ENCODE measurements around the gene MZF1. TPM values are rescaled to one million over a fixed set of nuclear protein-coding genes. Genes with fewer than 3 reads are reported as not detected.

Gene MZF1
- total RNA-seq, 2 experiments from 2014 or later = 13.3 to 14.4 TPM

- H3K9me3 Mint-ChIP-seq = no peaks in the 10 kb centered on the region
- intact Hi-C loops (cut with micrococcal nuclease) = no loop called here
- no peak overlapping the region for H3K4me3 Mint-ChIP-seq
- POLR2A ChIA-PET = interaction anchor here (1.2 kb wide), 1 partner anchor 10 kb away, joined by 5 read pairs; the partner anchor contains the start of gene UBE2M
- peaks cover 18% of the 10 kb centered on the region for H3K4me1 Mint-ChIP-seq (ENCODE audit: low read depth)
- H3K36me3 Mint-ChIP-seq = peaks cover 7% of the 10 kb centered on the region
- CTCF ChIA-PET = no interaction called here
- DNase-seq = no peak
- H3K27ac Mint-ChIP-seq = peak overlapping the region; percentile 64
- no peaks in the 10 kb centered on the region for H3K27me3 Mint-ChIP-seq
Observed at GRCh38 chr19:58568453-58569130, 4.5 kb downstream of the MZF1 start.

DNA sequence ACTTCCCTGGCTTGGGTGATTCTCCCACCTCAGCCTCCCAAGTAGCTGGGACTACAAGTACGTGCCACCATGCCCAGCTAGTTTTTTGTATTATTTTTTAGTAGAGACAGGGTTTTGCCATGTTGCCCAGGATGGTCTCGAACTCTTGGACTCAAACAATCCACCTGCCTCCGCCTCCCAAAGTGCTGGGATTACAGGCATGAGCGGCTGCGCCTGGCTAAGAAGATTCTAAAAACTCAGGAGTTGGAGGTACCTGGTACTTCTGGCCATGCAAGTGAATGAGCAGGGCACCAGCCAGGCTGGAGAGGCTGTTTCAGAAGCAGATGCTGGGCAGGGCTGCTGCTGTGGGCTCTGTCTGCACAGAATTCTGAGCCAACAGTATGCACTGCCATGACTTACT lies 6.1 kb downstream of the MZF1 start:
- DNase-seq = no peak
- intact Hi-C loops (cut with micrococcal nuclease) = no loop called here
- Mint-ChIP-seq H3K36me3 (peaks cover 8% of the 10 kb centered on the region), H3K4me1 (ENCODE audit: low read depth) (peaks cover 21% of the 10 kb centered on the region), H3K27ac (no peak overlapping the region), H3K9me3 (no peaks in the 10 kb centered on the region), H3K4me3 (no peak overlapping the region), H3K27me3 (no peaks in the 10 kb centered on the region)
- ChIA-PET POLR2A (no interaction called here), CTCF (no interaction called here)

DNA sequence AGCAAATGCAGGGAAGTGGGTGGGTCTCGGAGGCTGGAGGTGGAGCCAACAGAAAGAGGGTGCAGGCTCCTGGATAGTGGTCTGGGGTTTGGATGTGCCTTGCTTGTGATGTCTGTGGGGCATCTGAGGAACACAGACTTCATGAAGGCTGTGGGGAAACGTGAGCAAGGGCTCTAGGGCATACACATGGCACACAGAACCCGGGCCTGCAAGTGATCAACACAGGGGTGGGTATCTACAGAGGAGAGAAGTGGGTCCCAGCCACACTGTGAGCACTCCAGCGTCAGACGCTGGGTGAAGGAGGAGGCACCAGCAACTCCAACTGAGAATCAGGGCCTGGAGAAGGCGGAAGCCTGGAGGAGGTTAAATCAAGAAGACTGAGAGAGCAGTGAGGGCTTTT lies 9.3 kb downstream of the MZF1 start:
- ChIA-PET POLR2A (interaction anchor here (1.0 kb wide), 1 partner anchor 9 kb away, joined by 4 read pairs; the partner anchor contains the start of gene CHMP2A), CTCF (interaction anchor here (2.3 to 8.6 kb wide), 2 partner anchors 44 to 50 kb away, joined by 13 to 39 read pairs; partner anchors contain the start of gene ZBTB45)
- Mint-ChIP-seq H3K9me3 (no peaks in the 10 kb centered on the region), H3K36me3 (peaks cover 11% of the 10 kb centered on the region), H3K27ac (peak overlapping the region; percentile 47), H3K4me1 (ENCODE audit: low read depth) (peaks cover 33% of the 10 kb centered on the region), H3K4me3 (peak overlapping the region; percentile 81), H3K27me3 (no peaks in the 10 kb centered on the region)
- intact Hi-C loops (cut with micrococcal nuclease) = no loop called here
- DNase-seq = no peak

DNA sequence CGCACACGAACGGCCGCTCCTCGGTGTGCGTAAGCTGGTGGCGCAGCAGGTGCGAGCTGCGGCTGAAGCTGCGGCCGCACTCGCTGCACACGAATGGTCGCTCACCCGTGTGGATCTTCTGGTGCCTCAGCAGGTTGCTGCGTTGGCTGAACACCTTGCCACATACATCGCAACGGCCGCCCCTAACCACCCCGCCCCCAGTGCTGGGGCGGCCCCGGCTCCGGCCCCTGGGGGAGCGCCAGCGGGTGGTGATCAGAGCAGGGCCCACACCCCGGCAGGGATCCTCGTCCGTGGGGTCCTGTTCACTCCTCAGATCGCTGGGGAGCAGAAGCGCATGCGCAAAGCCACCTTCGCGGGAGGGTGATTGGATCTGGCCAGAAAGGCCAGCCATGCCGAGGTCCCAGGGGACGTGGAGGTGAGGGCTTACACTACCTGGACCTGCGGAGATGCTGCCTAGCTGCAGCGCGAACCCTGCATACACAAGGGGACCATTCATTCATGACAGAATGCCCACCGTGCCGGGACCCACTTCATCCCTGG lies 10.0 kb downstream of the MZF1 start:
- Mint-ChIP-seq H3K36me3 (peaks cover 10% of the 10 kb centered on the region), H3K27ac (peak overlapping the region; percentile 64), H3K27me3 (no peaks in the 10 kb centered on the region), H3K4me3 (peak overlapping the region; percentile 81), H3K4me1 (ENCODE audit: low read depth) (peaks cover 32% of the 10 kb centered on the region), H3K9me3 (no peaks in the 10 kb centered on the region)
- peak; percentile 49 for DNase-seq
- ChIA-PET POLR2A (interaction anchor here (1.2 to 2.5 kb wide), 5 partner anchors 9 to 43 kb away, joined by 3 to 11 read pairs (median 8); partner anchors contain the start of genes TRIM28 and ZBTB45), CTCF (interaction anchor here (1.1 to 8.6 kb wide), 3 partner anchors 13 to 49 kb away, joined by 4 to 39 read pairs (median 13); partner anchors contain the start of gene ZBTB45)
- intact Hi-C loops (cut with micrococcal nuclease) = no loop called here

- peak; percentile 62 for DNase-seq
- ChIA-PET CTCF (interaction anchor here (1.1 to 8.6 kb wide), 3 partner anchors 14 to 48 kb away, joined by 4 to 39 read pairs (median 13); partner anchors contain the start of gene ZBTB45), POLR2A (interaction anchor here (1.2 to 2.5 kb wide), 5 partner anchors 10 to 42 kb away, joined by 3 to 11 read pairs (median 8); partner anchors contain the start of genes TRIM28 and ZBTB45)
- H3K4me3 Mint-ChIP-seq = peak overlapping the region; percentile 81
- H3K4me1 Mint-ChIP-seq (ENCODE audit: low read depth) = peaks cover 30% of the 10 kb centered on the region
- peaks cover 16% of the 10 kb centered on the region for H3K36me3 Mint-ChIP-seq
- H3K27ac Mint-ChIP-seq = peak overlapping the region; percentile 64
- intact Hi-C loops (cut with micrococcal nuclease) = no loop called here
- no peaks in the 10 kb centered on the region for H3K9me3 Mint-ChIP-seq
- no peaks in the 10 kb centered on the region for H3K27me3 Mint-ChIP-seq
Observed at GRCh38 chr19:58562122-58563033, 10.8 kb downstream of the MZF1 start.

- peaks cover 36% of the 10 kb centered on the region for H3K4me1 Mint-ChIP-seq (ENCODE audit: low read depth)
- no peaks in the 10 kb centered on the region for H3K27me3 Mint-ChIP-seq
- no peak for DNase-seq
- intact Hi-C loops (cut with micrococcal nuclease) = no loop called here
- no peaks in the 10 kb centered on the region for H3K9me3 Mint-ChIP-seq
- peaks cover 18% of the 10 kb centered on the region for H3K36me3 Mint-ChIP-seq
- CTCF ChIA-PET = interaction anchor here (0.8 to 8.6 kb wide), 4 partner anchors 14 to 48 kb away, joined by 3 to 39 read pairs (median 8); partner anchors contain the start of gene ZBTB45
- H3K27ac Mint-ChIP-seq = peak overlapping the region; percentile 56
- H3K4me3 Mint-ChIP-seq = peak overlapping the region; percentile 81
- POLR2A ChIA-PET = interaction anchor here (1.2 to 2.5 kb wide), 3 partner anchors 11 to 18 kb away, joined by 6 to 11 read pairs (median 10); no protein-coding TSS in a partner anchor
Observed at GRCh38 chr19:58561373-58562121, 11.6 kb downstream of the MZF1 start.

DNA sequence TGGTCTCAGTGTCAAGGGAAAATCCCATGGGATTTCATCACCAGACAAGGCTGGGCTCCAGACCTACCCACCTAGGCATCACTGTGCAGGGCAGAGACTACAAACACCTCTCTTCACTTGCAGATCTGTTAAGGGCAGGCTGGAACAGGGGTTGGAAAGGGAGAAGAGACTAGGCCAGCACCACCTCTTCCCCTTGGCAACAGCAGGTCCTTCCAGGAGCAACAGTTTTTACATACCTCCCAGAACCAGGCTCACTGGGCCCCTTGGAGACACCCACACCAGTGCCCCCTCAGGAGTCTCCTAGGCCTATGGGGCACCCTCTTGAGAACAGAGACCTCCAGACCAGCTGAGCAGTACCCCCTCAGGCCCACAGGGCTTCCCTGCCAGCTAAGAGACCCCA lies 12.2 kb downstream of the MZF1 start:
- ChIA-PET CTCF (interaction anchor here (0.8 to 8.6 kb wide), 2 partner anchors 41 to 47 kb away, joined by 3 to 39 read pairs; partner anchors contain the start of gene ZBTB45), POLR2A (interaction anchor here (1.2 to 2.5 kb wide), 2 partner anchors 14 to 18 kb away, joined by 6 to 10 read pairs; no protein-coding TSS in a partner anchor)
- Mint-ChIP-seq H3K27me3 (no peaks in the 10 kb centered on the region), H3K9me3 (no peaks in the 10 kb centered on the region), H3K27ac (peak overlapping the region; percentile 15), H3K36me3 (peaks cover 22% of the 10 kb centered on the region), H3K4me3 (peak overlapping the region; percentile 99), H3K4me1 (ENCODE audit: low read depth) (peaks cover 42% of the 10 kb centered on the region)
- DNase-seq = no peak
- intact Hi-C loops (cut with micrococcal nuclease) = no loop called here

DNA sequence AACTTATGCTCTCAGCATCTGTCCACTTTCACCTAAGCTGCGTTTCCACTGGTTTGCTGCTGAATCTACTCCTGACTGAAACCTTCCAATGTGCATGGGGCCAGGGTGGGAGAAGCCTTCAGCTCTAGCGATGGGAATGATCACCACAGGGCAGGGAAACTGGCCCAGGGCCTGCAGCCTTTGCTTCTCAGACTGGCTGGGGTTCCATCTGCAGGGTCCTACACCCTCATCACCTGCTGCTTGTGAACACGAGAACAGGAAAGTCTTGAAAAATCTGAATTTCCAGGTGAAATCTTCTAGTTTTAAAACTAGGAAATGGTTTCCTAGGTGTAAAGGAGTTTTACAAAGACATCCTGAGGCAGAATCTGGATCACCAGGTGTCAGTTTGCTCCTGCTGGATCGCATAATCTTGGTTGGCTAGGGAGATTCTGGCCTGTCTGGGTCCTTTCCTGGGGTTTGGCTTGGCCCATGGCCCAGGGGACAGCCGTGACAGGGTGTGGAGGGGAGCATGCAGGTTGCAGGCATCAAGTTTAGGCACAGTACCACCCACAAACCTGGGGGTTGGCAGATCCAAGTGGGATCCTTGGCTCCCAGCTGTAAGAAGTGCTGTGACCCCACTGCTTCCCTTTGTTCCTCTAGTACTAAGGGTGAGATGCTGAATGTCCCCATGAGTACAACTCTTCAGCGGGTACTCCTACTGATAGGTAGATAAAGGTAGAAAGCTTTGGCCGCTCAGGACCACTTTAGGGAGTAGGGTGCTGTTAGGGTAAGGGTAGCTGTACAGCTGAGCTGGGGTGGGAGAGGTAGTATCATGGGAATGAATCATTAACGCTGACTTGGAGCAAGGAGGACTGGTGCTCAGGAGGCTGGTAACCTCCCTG lies 12.9 kb downstream of the MZF1 start:
- Mint-ChIP-seq H3K36me3 (peaks cover 25% of the 10 kb centered on the region), H3K4me3 (peak overlapping the region; percentile 99), H3K4me1 (ENCODE audit: low read depth) (peaks cover 48% of the 10 kb centered on the region), H3K27me3 (no peaks in the 10 kb centered on the region), H3K27ac (peak overlapping the region; percentile 100), H3K9me3 (no peaks in the 10 kb centered on the region)
- intact Hi-C loops (cut with micrococcal nuclease) = no loop called here
- POLR2A ChIA-PET = interaction anchor here (0.6 to 1.4 kb wide), 5 partner anchors 12 to 337 kb away, joined by 4 to 6 read pairs (median 6); partner anchors contain the start of genes MZF1 and ZBTB45
- DNase-seq = no peak
- CTCF ChIA-PET = interaction anchor here (0.8 to 8.6 kb wide), 5 partner anchors 16 to 46 kb away, joined by 3 to 39 read pairs (median 5); partner anchors contain the start of gene ZBTB45

DNA sequence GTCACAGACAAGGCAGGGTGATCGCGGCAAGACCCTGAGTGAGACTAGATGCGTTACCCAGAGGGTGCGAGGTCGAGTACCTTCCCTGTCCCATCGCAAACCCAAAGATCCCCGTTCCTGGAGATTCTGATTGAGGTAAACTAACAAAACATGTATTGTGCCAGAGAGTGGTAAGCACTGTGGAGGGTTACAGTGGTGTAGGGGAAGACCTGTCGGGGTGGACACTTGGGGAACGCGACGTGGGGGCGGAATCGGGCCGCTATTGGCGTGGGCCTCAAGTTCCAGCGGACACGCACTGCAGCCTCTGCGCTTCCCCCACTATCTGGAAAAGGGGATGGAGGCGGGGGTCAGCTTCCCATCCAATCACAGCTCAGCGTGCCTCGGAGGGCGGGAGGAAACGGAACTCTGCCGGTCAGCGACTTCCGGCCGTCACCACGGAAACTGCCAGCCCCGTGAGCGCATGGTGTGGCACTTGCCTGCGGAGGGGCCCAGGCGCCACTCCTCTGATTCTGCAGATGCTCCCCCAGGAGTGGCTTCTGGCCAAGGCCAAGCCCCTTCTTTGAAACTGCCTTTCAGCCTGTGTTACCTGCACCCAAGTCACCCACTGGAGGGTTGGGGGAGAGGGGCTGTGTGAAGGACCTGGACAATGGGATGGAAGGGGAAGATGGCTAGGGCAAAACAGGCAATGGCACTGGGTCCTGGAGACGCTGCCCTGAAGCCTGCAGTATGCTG lies 13.7 kb downstream of the MZF1 start:
- peaks cover 32% of the 10 kb centered on the region for H3K36me3 Mint-ChIP-seq
- POLR2A ChIA-PET = interaction anchor here (0.6 to 1.5 kb wide), 5 partner anchors 8 to 336 kb away, joined by 4 to 6 read pairs (median 5); partner anchors contain the start of genes MZF1 and ZBTB45
- DNase-seq = peak; percentile 90
- CTCF ChIA-PET = interaction anchor here (0.7 to 8.6 kb wide), 5 partner anchors 14 to 45 kb away, joined by 3 to 39 read pairs (median 5); partner anchors contain the start of genes MZF1 and ZBTB45
- H3K27ac Mint-ChIP-seq = peak overlapping the region; percentile 100
- H3K27me3 Mint-ChIP-seq = no peaks in the 10 kb centered on the region
- intact Hi-C loops (cut with micrococcal nuclease) = loop anchor here (1.0 kb wide), 3 partner anchors 14 to 60 kb away; partner anchors contain the start of genes MZF1 and ZBTB45
- H3K4me3 Mint-ChIP-seq = peak overlapping the region; percentile 99
- H3K9me3 Mint-ChIP-seq = no peaks in the 10 kb centered on the region
- peaks cover 53% of the 10 kb centered on the region for H3K4me1 Mint-ChIP-seq (ENCODE audit: low read depth)

Measured in activated CD4-positive, alpha-beta memory T cell treated with anti-CD3 and anti-CD28 coated beads for 36 hours (primary cell).